ENCODE measurements around the gene CIC.
"Not testable (repeated sequence)": the region's sequence is repeated elsewhere in the genome, so short reads cannot be mapped to it uniquely, and the experiment has no call there.

Gene CIC

DNA sequence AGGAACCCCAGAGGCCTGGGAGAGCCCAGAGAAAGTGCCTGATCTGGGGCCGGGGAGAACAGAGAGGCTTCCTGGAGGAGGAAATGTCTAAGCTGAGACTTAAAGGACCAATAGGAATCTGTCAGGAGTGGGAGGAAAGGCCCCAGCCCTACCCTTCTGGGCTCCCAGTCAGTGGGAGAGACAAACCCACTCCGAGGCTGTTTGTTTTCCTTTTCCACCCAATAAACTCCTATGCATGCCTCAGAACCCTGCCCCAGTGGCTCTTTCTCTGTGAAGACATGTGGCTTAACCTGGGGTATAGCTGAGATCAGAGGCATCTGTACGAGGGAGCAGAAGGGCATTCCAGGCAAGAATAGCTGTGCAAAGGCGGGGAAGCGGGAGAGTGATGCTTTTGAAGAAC lies 58.3 kb downstream of the CIC start:
- no peaks in the 10 kb centered on the region for H3K36me3 ChIP-seq
- H3K4me1 ChIP-seq, result no peaks in the 10 kb centered on the region; the same call in 1 of the 2 replicates
- no peaks in the 10 kb centered on the region for H3K27me3 ChIP-seq
- 0 out of 2 replicates have a peak overlapping the region, but pooled peaks have one; percentile 97 for H3K4me3 ChIP-seq (ENCODE audit: low read depth, low read length)
- TF ChIP-seq, protein P1, sequence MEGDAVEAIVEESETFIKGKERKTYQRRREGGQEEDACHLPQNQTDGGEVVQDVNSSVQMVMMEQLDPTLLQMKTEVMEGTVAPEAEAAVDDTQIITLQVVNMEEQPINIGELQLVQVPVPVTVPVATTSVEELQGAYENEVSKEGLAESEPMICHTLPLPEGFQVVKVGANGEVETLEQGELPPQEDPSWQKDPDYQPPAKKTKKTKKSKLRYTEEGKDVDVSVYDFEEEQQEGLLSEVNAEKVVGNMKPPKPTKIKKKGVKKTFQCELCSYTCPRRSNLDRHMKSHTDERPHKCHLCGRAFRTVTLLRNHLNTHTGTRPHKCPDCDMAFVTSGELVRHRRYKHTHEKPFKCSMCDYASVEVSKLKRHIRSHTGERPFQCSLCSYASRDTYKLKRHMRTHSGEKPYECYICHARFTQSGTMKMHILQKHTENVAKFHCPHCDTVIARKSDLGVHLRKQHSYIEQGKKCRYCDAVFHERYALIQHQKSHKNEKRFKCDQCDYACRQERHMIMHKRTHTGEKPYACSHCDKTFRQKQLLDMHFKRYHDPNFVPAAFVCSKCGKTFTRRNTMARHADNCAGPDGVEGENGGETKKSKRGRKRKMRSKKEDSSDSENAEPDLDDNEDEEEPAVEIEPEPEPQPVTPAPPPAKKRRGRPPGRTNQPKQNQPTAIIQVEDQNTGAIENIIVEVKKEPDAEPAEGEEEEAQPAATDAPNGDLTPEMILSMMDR (IDR thresholded peaks at IDR 0.05; ENCODE audit: low read depth, low read length), result no peak
- no peaks in the 10 kb centered on the region for H3K9me3 ChIP-seq
- no peak for DNase-seq

DNA sequence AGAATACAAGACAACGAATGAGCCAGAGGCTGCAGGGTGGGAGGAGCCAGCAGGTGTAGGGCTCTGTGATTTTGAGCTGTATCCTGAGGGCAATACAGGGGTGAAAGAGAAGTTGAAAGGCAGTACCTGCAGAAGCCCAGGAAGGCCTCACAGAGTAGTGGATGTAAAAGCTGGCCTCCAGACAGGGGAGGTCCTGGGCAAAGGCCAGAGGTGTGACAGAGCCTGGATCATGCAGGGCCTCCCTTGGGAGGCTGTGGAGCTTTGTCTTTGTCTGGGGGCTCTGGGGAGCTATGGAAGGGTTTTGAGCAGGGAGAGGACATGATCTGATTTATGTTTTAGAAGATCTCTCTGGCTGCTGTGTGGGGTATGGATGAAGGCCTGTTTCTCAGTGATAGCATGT lies 59.1 kb downstream of the CIC start:
- DNase-seq, result no peak
- Histone ChIP-seq H3K36me3 (no peaks in the 10 kb centered on the region), H3K4me1 (no peaks in the 10 kb centered on the region; the same call in 1 of the 2 replicates), H3K9me3 (no peaks in the 10 kb centered on the region), H3K4me3 (ENCODE audit: low read depth, low read length) (no peak overlapping the region), H3K27me3 (no peaks in the 10 kb centered on the region)
- TF ChIP-seq, protein P1 (IDR thresholded peaks at IDR 0.05; ENCODE audit: low read depth, low read length), result no peak

DNA sequence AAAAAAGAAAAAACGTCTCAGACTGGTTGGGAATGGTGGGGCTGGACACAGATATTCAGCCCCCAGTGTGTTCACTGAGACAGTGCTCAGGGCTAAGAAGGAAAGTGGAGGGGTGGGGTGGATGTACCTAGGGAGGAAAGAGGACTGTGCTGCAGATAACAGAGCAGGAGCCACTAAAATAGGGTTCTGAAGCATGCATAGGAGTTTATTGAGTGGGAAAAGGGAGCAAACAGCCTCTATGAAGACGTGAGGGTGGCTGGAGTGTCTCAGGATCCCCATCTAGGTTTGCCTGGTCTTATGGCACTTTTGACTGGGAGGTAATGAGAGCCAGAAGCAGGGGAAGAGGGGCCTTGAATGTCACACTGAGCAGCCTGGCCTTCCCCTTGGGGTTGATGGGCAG lies 59.8 kb downstream of the CIC start:
- Histone ChIP-seq H3K36me3 (no peaks in the 10 kb centered on the region), H3K9me3 (no peaks in the 10 kb centered on the region), H3K4me1 (no peaks in the 10 kb centered on the region; the same call in 1 of the 2 replicates), H3K4me3 (ENCODE audit: low read depth, low read length) (no peak overlapping the region), H3K27me3 (no peaks in the 10 kb centered on the region)
- no peak for DNase-seq
- TF ChIP-seq, protein P1 (IDR thresholded peaks at IDR 0.05; ENCODE audit: low read depth, low read length), result no peak

DNA sequence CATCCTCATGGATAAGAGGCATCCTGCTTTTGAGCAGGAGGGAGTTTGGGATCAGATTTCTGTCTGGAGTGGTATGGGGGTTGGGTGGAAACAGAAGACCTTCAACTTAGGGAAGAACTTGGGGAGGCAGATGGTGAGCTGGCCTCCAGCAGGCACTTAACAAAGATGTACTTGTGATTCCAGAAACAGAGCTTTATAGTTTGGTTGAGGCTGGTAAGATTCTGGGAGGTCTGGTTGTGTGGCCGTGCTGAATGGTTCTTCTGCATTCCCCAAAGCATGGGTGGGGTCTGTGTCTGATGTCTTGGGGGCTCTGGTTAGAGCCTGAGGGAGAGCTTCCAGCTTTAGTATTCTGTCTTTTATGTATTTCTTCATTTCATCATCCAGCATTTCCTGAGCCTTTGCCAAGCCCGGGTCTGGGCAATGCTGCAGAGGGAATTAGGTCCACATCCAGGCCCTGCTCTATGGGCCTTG lies 61.2 kb downstream of the CIC start:
- no peaks in the 10 kb centered on the region; the same call in 1 of the 2 replicates for H3K4me1 ChIP-seq
- H3K27me3 ChIP-seq, result no peaks in the 10 kb centered on the region
- no peaks in the 10 kb centered on the region for H3K36me3 ChIP-seq
- H3K4me3 ChIP-seq (ENCODE audit: low read depth, low read length), result no peak overlapping the region
- no peak for DNase-seq
- TF ChIP-seq, protein P1 (IDR thresholded peaks at IDR 0.05; ENCODE audit: low read depth, low read length), result no peak
- H3K9me3 ChIP-seq, result no peaks in the 10 kb centered on the region

DNA sequence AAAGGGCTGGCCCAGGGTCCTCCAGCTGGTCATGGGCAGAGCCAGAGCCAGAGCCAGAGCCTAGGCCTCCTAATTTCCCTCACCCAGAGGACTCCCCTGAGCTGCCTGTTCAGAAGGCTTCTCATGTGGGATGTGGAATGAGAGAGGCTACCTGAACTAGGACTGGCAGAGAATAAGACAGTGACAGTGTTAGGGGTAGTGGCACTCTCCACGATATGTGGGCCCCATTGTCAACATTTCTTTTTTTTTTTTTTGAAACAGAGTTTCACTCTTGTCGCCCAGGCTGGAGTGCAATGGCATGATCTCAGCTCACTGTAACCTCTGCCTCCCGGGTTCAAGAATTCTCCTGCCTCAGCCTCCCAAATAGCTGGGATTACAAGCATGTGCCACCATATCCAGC lies 62.3 kb downstream of the CIC start:
- H3K9me3 ChIP-seq; DNase-seq; H3K36me3 ChIP-seq; H3K4me1 ChIP-seq; H3K4me3 ChIP-seq (ENCODE audit: low read depth, low read length); H3K27me3 ChIP-seq: not testable (repeated sequence)

DNA sequence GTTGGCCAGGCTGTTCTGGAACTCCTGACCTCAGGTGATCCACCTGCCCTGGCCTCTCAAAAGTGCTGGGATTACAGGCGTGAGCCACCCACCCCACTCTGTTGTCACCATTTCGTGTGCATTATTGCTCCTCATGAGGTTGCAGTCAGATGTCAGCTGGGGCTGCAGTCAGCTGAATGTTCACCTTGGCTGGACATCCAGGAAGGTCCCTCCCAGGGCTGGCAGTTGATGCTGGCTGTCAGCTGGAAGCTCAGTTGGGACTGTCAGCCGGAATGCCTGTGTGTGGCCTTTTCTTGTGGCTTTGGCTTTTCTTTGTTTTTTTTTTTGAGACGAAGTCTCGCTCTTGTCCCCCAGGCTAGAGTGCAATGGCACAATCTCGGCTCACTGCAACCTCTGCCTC lies 63.0 kb downstream of the CIC start:
- Histone ChIP-seq H3K27me3 (no peaks in the 10 kb centered on the region), H3K9me3 (no peaks in the 10 kb centered on the region), H3K36me3 (peaks cover 13% of the 10 kb centered on the region; the same call in 1 of the 2 replicates), H3K4me1 (no peaks in the 10 kb centered on the region; the same call in 1 of the 2 replicates), H3K4me3 (ENCODE audit: low read depth, low read length) (no peak overlapping the region)
- DNase-seq, result no peak
- TF ChIP-seq, protein P1 (IDR thresholded peaks at IDR 0.05; ENCODE audit: low read depth, low read length), result no peak

DNA sequence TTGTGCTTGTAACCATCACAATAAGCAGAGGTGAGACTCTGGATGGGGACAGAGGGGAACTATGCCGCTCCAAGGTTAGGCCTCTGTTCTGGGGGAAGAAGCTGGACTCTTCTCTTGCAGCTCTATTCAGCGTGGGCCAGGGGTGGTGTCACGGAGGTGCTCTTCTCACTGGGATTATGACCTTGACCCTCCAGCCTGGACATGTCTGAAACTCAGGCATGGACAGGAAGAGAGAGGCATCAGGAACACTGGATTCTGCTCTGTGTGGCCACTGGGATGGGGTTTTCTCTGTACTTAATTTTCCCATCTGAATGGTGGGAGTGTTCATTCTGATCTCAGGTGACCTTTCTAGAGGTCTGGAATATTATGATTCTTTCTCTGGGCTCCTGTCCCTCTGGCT lies 64.0 kb downstream of the CIC start:
- no peak overlapping the region for H3K4me3 ChIP-seq (ENCODE audit: low read depth, low read length)
- TF ChIP-seq, protein P1 (IDR thresholded peaks at IDR 0.05; ENCODE audit: low read depth, low read length), result no peak
- no peaks in the 10 kb centered on the region for H3K9me3 ChIP-seq
- H3K36me3 ChIP-seq, result peaks cover 13% of the 10 kb centered on the region; the same call in 1 of the 2 replicates
- H3K27me3 ChIP-seq, result no peaks in the 10 kb centered on the region
- H3K4me1 ChIP-seq, result no peaks in the 10 kb centered on the region
- no peak for DNase-seq
